ENCODE measurements around the gene AMIGO2.
A peak's percentile ranks its signal among the peaks of the same experiment; 100 is the strongest.

Gene AMIGO2

DNA sequence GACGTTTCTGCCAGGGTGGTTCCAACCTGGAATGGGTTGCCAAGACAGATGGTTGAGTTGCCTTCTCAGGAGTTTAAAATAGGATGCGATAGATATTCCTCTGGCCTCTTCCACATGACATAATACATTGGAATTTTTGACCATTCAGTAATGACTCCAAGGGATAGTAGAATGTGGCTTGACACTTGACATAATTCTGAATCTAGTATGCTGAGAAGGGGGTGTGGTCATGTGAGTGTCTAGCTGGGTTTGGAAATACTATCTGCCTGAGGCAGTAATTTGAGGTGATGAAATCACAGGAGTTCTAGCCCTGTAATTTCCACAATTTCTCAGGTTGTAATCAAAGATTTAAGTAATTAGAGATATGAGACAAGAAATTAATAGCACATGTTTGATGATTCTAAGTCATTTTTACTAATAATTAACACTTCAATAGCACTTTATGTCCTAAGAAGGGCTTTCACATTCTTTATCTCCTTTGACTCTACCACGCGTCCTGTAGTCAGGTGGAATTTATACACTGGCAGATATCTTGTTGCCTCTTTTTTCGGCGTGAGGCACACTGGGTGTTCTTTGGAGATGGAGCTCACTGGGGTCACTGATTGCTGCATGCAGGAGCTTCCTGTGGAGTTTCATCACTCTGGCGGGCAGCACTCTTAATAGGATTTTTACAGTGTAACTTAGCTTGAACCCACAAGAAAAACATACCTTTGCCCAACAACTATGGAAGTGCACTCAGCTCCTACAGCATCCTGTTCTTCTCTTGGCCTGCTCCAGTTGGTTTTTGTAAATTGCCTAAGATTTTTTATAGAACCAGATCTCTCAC lies 3.2 kb upstream of the AMIGO2 start (continued):
- TF ChIP-seq REPIN1 (tag by site-specific recombination; IDR thresholded peaks at IDR 0.05; ENCODE audit: low read depth) (no peak), OVOL3 (tag by site-specific recombination; IDR thresholded peaks at IDR 0.05) (no peak), ZEB2 (tag by site-specific recombination; IDR thresholded peaks at IDR 0.05) (peak; percentile 77), ZNF624 (tag by site-specific recombination; IDR thresholded peaks at IDR 0.05) (no peak), SALL2 (tag by site-specific recombination; IDR thresholded peaks at IDR 0.05; ENCODE audit: borderline replicate concordance) (no peak), TCF7L2 (IDR thresholded peaks at IDR 0.05; ENCODE audit: borderline replicate concordance, low read depth, low read length) (no peak), ZNF610 (tag by site-specific recombination; IDR thresholded peaks at IDR 0.05; ENCODE audit: borderline replicate concordance) (no peak), ZNF830 (tag by site-specific recombination; IDR thresholded peaks at IDR 0.05; ENCODE audit: low read depth) (no peak), ZNF24 (tag by site-specific recombination; IDR thresholded peaks at IDR 0.05) (peak; percentile 63; the same call in 1 of the 2 replicates), ZNF280D (tag by site-specific recombination; IDR thresholded peaks at IDR 0.05) (no peak), ZNF394 (tag by site-specific recombination; IDR thresholded peaks at IDR 0.05; ENCODE audit: borderline replicate concordance) (no peak; the same call in 1 of the 2 replicates), ZNF677 (tag by site-specific recombination; IDR thresholded peaks at IDR 0.05) (no peak), ZNF548 (tag by site-specific recombination; IDR thresholded peaks at IDR 0.05) (no peak), GLI4 (tag by site-specific recombination; IDR thresholded peaks at IDR 0.05) (no peak), ZNF426 (tag by site-specific recombination; IDR thresholded peaks at IDR 0.05) (no peak), ZSCAN30 (tag by site-specific recombination; IDR thresholded peaks at IDR 0.05) (no peak), KLF8 (tag by site-specific recombination; IDR thresholded peaks at IDR 0.05) (no peak), ZNF560 (tag by site-specific recombination; IDR thresholded peaks at IDR 0.05; ENCODE audit: borderline replicate concordance) (no peak), ZNF174 (tag by site-specific recombination; IDR thresholded peaks at IDR 0.05) (no peak), ZNF214 (tag by site-specific recombination; IDR thresholded peaks at IDR 0.05; ENCODE audit: borderline replicate concordance) (no peak), ZNF791 (tag by site-specific recombination; IDR thresholded peaks at IDR 0.05) (no peak), ZNF843 (tag by site-specific recombination; IDR thresholded peaks at IDR 0.05) (no peak), KLF9 (tag by site-specific recombination; IDR thresholded peaks at IDR 0.05; ENCODE audit: low read depth) (peak; percentile 89), ZFHX2 (tag by site-specific recombination; conservative IDR thresholded peaks at IDR 0.05) (no peak)
- TF ChIP-seq, protein P1, sequence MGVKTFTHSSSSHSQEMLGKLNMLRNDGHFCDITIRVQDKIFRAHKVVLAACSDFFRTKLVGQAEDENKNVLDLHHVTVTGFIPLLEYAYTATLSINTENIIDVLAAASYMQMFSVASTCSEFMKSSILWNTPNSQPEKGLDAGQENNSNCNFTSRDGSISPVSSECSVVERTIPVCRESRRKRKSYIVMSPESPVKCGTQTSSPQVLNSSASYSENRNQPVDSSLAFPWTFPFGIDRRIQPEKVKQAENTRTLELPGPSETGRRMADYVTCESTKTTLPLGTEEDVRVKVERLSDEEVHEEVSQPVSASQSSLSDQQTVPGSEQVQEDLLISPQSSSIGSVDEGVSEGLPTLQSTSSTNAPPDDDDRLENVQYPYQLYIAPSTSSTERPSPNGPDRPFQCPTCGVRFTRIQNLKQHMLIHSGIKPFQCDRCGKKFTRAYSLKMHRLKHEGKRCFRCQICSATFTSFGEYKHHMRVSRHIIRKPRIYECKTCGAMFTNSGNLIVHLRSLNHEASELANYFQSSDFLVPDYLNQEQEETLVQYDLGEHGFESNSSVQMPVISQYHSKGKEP (tag by site-specific recombination; IDR thresholded peaks at IDR 0.05) = 0 out of 2 replicates have a peak, but pooled peaks have one; percentile 59
- TF ChIP-seq, protein P2, sequence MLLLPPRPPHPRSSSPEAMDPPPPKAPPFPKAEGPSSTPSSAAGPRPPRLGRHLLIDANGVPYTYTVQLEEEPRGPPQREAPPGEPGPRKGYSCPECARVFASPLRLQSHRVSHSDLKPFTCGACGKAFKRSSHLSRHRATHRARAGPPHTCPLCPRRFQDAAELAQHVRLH (tag by site-specific recombination; IDR thresholded peaks at IDR 0.05) = no peak
- TF ChIP-seq, protein P3, sequence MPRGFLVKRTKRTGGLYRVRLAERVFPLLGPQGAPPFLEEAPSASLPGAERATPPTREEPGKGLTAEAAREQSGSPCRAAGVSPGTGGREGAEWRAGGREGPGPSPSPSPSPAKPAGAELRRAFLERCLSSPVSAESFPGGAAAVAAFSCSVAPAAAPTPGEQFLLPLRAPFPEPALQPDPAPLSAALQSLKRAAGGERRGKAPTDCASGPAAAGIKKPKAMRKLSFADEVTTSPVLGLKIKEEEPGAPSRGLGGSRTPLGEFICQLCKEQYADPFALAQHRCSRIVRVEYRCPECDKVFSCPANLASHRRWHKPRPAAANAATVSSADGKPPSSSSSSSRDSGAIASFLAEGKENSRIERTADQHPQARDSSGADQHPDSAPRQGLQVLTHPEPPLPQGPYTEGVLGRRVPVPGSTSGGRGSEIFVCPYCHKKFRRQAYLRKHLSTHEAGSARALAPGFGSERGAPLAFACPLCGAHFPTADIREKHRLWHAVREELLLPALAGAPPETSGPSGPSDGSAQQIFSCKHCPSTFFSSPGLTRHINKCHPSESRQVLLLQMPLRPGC (tag by site-specific recombination; IDR thresholded peaks at IDR 0.05) = no peak
- TF ChIP-seq, protein P4, sequence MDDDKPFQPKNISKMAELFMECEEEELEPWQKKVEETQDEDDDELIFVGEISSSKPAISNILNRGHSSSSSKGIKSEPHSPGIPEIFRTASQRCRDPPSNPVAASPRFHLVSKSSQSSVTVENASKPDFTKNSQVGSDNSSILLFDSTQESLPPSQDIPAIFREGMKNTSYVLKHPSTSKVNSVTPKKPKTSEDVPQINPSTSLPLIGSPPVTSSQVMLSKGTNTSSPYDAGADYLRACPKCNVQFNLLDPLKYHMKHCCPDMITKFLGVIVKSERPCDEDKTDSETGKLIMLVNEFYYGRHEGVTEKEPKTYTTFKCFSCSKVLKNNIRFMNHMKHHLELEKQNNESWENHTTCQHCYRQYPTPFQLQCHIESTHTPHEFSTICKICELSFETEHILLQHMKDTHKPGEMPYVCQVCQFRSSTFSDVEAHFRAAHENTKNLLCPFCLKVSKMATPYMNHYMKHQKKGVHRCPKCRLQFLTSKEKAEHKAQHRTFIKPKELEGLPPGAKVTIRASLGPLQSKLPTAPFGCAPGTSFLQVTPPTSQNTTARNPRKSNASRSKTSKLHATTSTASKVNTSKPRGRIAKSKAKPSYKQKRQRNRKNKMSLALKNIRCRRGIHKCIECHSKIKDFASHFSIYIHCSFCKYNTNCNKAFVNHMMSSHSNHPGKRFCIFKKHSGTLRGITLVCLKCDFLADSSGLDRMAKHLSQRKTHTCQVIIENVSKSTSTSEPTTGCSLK (tag by site-specific recombination; IDR thresholded peaks at IDR 0.05) = no peak
- TF ChIP-seq, protein P5, sequence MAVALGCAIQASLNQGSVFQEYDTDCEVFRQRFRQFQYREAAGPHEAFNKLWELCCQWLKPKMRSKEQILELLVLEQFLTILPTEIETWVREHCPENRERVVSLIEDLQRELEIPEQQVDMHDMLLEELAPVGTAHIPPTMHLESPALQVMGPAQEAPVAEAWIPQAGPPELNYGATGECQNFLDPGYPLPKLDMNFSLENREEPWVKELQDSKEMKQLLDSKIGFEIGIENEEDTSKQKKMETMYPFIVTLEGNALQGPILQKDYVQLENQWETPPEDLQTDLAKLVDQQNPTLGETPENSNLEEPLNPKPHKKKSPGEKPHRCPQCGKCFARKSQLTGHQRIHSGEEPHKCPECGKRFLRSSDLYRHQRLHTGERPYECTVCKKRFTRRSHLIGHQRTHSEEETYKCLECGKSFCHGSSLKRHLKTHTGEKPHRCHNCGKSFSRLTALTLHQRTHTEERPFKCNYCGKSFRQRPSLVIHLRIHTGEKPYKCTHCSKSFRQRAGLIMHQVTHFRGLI (tag by site-specific recombination; IDR thresholded peaks at IDR 0.05) = no peak

Measured in HEK293 (cell line).